ENCODE measurements around the gene DOCK1. TPM values are rescaled to one million over a fixed set of nuclear protein-coding genes. Genes with fewer than 3 reads are reported as not detected.

DOCK1 gene
- total RNA-seq, 2 donors from 2014 or later = 72.4 to 89.3 TPM

- H3K27ac ChIP-seq (ENCODE audit: low read depth, low read length) = no peak overlapping the region
- H3K4me3 ChIP-seq (ENCODE audit: low read length) = peak overlapping the region; percentile 84
- H3K4me1 ChIP-seq (ENCODE audit: control insufficient read depth, insufficient read depth, low read length) = no peaks in the 10 kb centered on the region
- Mint-ChIP-seq H3K27me3 (ENCODE audit: insufficient read depth) (peaks cover 1% of the 10 kb centered on the region), H3K4me1 (peaks cover 27% of the 10 kb centered on the region), H3K27ac (no peak overlapping the region), H3K9me3 (peaks cover 14% of the 10 kb centered on the region), H3K4me3 (peak overlapping the region; percentile 80), H3K36me3 (ENCODE audit: low read depth) (peaks cover 52% of the 10 kb centered on the region)
- H3K9me3 ChIP-seq (ENCODE audit: control insufficient read depth, low read length) = peaks cover 14% of the 10 kb centered on the region
- WGBS, 2 experiments (ENCODE audit: insufficient coverage in 1 of 2, insufficient read length in 1 of 2) = 89% methylated on average over 7 to 12 of the region's 12 CpGs
- no peak for DNase-seq
- TF ChIP-seq CTCF (conservative IDR thresholded peaks at IDR 0.05) = no peak
- peaks cover 27% of the 10 kb centered on the region for H3K36me3 ChIP-seq (ENCODE audit: control insufficient read depth, insufficient read depth, low read length)
- no peaks in the 10 kb centered on the region for H3K27me3 ChIP-seq (ENCODE audit: control insufficient read depth, insufficient read depth, low read length, poor library complexity, severe bottlenecking)
- H3K9ac ChIP-seq (ENCODE audit: extremely low read depth, low read length, poor library complexity, severe bottlenecking) = no peak overlapping the region
Observed at GRCh38 chr10:126903656-126904360, 1.4 kb upstream of the DOCK1 start.

GRCh38 chr10:126904516-126904817 lies 761 bp upstream of the DOCK1 start:
- 66 to 72% methylated on average over 10 of the region's 10 CpGs for WGBS, 2 experiments (ENCODE audit: insufficient coverage in 1 of 2, insufficient read length in 1 of 2)
- H3K27ac ChIP-seq (ENCODE audit: low read depth, low read length) = no peak overlapping the region
- H3K36me3 ChIP-seq (ENCODE audit: control insufficient read depth, insufficient read depth, low read length) = peaks cover 23% of the 10 kb centered on the region
- peaks cover 33% of the 10 kb centered on the region for H3K4me1 Mint-ChIP-seq
- peaks cover 8% of the 10 kb centered on the region for H3K9me3 ChIP-seq (ENCODE audit: control insufficient read depth, low read length)
- peaks cover 47% of the 10 kb centered on the region for H3K36me3 Mint-ChIP-seq (ENCODE audit: low read depth)
- H3K27ac Mint-ChIP-seq = peak overlapping the region; percentile 59
- H3K4me3 Mint-ChIP-seq = peak overlapping the region; percentile 80
- TF ChIP-seq CTCF (conservative IDR thresholded peaks at IDR 0.05) = no peak
- H3K9ac ChIP-seq (ENCODE audit: extremely low read depth, low read length, poor library complexity, severe bottlenecking) = peak overlapping the region; percentile 67
- H3K27me3 ChIP-seq (ENCODE audit: control insufficient read depth, insufficient read depth, low read length, poor library complexity, severe bottlenecking) = no peaks in the 10 kb centered on the region
- H3K9me3 Mint-ChIP-seq = peaks cover 8% of the 10 kb centered on the region
- H3K4me1 ChIP-seq (ENCODE audit: control insufficient read depth, insufficient read depth, low read length) = no peaks in the 10 kb centered on the region
- DNase-seq = no peak
- H3K27me3 Mint-ChIP-seq (ENCODE audit: insufficient read depth) = peaks cover 1% of the 10 kb centered on the region
- peak overlapping the region; percentile 84 for H3K4me3 ChIP-seq (ENCODE audit: low read length)

GRCh38 chr10:126905776-126906703 lies 812 bp downstream of the DOCK1 start:
- peak; percentile 88 for DNase-seq
- Mint-ChIP-seq H3K27me3 (ENCODE audit: insufficient read depth) (peaks cover 1% of the 10 kb centered on the region), H3K4me3 (peak overlapping the region; percentile 80), H3K36me3 (ENCODE audit: low read depth) (peaks cover 38% of the 10 kb centered on the region), H3K9me3 (no peaks in the 10 kb centered on the region), H3K27ac (peak overlapping the region; percentile 93), H3K4me1 (peaks cover 37% of the 10 kb centered on the region)
- no peak for TF ChIP-seq CTCF (conservative IDR thresholded peaks at IDR 0.05)
- H3K9ac ChIP-seq (ENCODE audit: extremely low read depth, low read length, poor library complexity, severe bottlenecking) = peak overlapping the region; percentile 77
- H3K4me1 ChIP-seq (ENCODE audit: control insufficient read depth, insufficient read depth, low read length) = no peaks in the 10 kb centered on the region
- H3K27ac ChIP-seq (ENCODE audit: low read depth, low read length) = peak overlapping the region; percentile 38
- no peaks in the 10 kb centered on the region for H3K9me3 ChIP-seq (ENCODE audit: control insufficient read depth, low read length)
- peak overlapping the region; percentile 83 for H3K4me3 ChIP-seq (ENCODE audit: low read length)
- WGBS, 2 experiments (ENCODE audit: insufficient coverage in 1 of 2, insufficient read length in 1 of 2) = 5 to 32% methylated on average over 14 to 81 of the region's 84 CpGs
- H3K36me3 ChIP-seq (ENCODE audit: control insufficient read depth, insufficient read depth, low read length) = peaks cover 14% of the 10 kb centered on the region
- no peaks in the 10 kb centered on the region for H3K27me3 ChIP-seq (ENCODE audit: control insufficient read depth, insufficient read depth, low read length, poor library complexity, severe bottlenecking)

All from endodermal cell (in vitro differentiated cells).